ENCODE data around the gene MGAM2. TPM values are rescaled to one million over a fixed set of nuclear protein-coding genes. Genes with fewer than 3 reads are reported as not detected.

Gene MGAM2
- total and polyA plus RNA-seq, 2 of the 8 experiments (the other 6 are each of a cell fraction or from before 2014, with no cell fraction given), result 0.02 TPM; not detected in 1

- CTCF ChIA-PET (ENCODE audit: partially characterized antibody), result interaction anchor here (1.0 to 3.7 kb wide), 4 partner anchors 12 to 205 kb away, joined by 3 to 25 read pairs (median 4); no protein-coding TSS in a partner anchor
- no peak for FAIRE-seq
- no peak overlapping the region for H2BK20ac ChIP-seq (ENCODE audit: low read length)
- no peak overlapping the region for H3K23ac ChIP-seq (ENCODE audit: insufficient read length)
- H2BK120ac ChIP-seq (replicated peaks; ENCODE audit: low read depth, low read length), result no peak overlapping the region
- H3K79me1 ChIP-seq (ENCODE audit: low read depth, low read length), result no peaks in the 10 kb centered on the region
- no peak overlapping the region for H3K56ac ChIP-seq (replicated peaks; ENCODE audit: insufficient read length, low read depth, low read length)
- no peak overlapping the region for H3K14ac ChIP-seq (ENCODE audit: insufficient read length)
- POLR2A ChIA-PET (ENCODE audit: partially characterized antibody), result no interaction called here
- H3K4ac ChIP-seq (replicated peaks; ENCODE audit: insufficient read length, low read depth, low read length), result no peak overlapping the region
- no peaks in the 10 kb centered on the region for H4K20me1 ChIP-seq (replicated peaks in 1 of 2; ENCODE audit: control insufficient read depth in 1 of 2, insufficient read depth in 2 of 2, low read length in 2 of 2)
- H3K4me2 ChIP-seq (ENCODE audit: insufficient read depth in 1 of 2, low read depth in 2 of 2, low read length in 2 of 2), result no peak overlapping the region
- H3K36me3 ChIP-seq (ENCODE audit: control insufficient read depth in 2 of 4, insufficient read depth in 4 of 4, low read length in 3 of 4), result no peaks in the 10 kb centered on the region
- H3K27ac ChIP-seq (ENCODE audit: low read depth, low read length), result no peak overlapping the region
- no peak overlapping the region for H3K4me3 ChIP-seq (ENCODE audit: extremely low read depth in 1 of 4, insufficient read depth in 2 of 4, low read depth in 3 of 4, low read length in 4 of 4)
- no peak overlapping the region; a peak in 1 of 7 replicates for H3K9ac ChIP-seq (replicated peaks in 1 of 4; ENCODE audit: extremely low read depth in 1 of 4, low read depth in 3 of 4, low read length in 3 of 4)
- H3K27me3 ChIP-seq (replicated peaks in 1 of 4; ENCODE audit: control insufficient read depth in 3 of 4, extremely low read depth in 1 of 4, insufficient read depth in 3 of 4, low read length in 3 of 4), result no peaks in the 10 kb centered on the region
- no peak overlapping the region for H2BK5ac ChIP-seq (ENCODE audit: low read depth, low read length)
- H3K4me1 ChIP-seq (replicated peaks in 1 of 4; ENCODE audit: control insufficient read depth in 3 of 4, insufficient read depth in 4 of 4, low read length in 3 of 4), result no peaks in the 10 kb centered on the region; a peak in 1 of 7 replicates
- no peaks in the 10 kb centered on the region for H3K23me2 ChIP-seq (ENCODE audit: low read depth, low read length)
- no peak overlapping the region for H2BK12ac ChIP-seq (ENCODE audit: low read depth, low read length)
- no peak overlapping the region for H3K18ac ChIP-seq (ENCODE audit: extremely low read depth, low read length)
- no peak overlapping the region for H4K91ac ChIP-seq (replicated peaks; ENCODE audit: insufficient read length, low read length)
- no peaks in the 10 kb centered on the region for H3K9me3 ChIP-seq (ENCODE audit: insufficient read depth in 2 of 2, low read depth in 1 of 2, low read length in 1 of 2)
- no peak overlapping the region for H2BK15ac ChIP-seq (ENCODE audit: low read length)
- H4K8ac ChIP-seq (ENCODE audit: extremely low read depth, insufficient read depth, low read length), result no peak overlapping the region
- whole genome bisulfite sequencing, 2 experiments (ENCODE audit: extremely low coverage in 1 of 2, insufficient coverage in 1 of 2, insufficient read length in 1 of 2, insufficient replicate concordance in 2 of 2, low coverage in 1 of 2, low lambda C conversion rate in 2 of 2, missing lambda C conversion rate in 1 of 2), result 78% methylated on average over 2 of the region's 2 CpGs; no CpG with 5 or more reads in 1 of the 2 experiments
- H4K5ac ChIP-seq (ENCODE audit: insufficient read length, low read depth, low read length), result no peak overlapping the region
- H3K79me2 ChIP-seq (ENCODE audit: control insufficient read depth in 1 of 2, insufficient read depth in 2 of 2, low read length in 2 of 2), result no peaks in the 10 kb centered on the region
- no peak for DNase-seq (ENCODE audit: low read depth in 1 of 2, low spot score in 2 of 2)
- H2AK5ac ChIP-seq (ENCODE audit: low read depth, low read length), result no peak overlapping the region
- H2AFZ ChIP-seq (ENCODE audit: low read length), result no peak overlapping the region
- TF ChIP-seq, protein P1, sequence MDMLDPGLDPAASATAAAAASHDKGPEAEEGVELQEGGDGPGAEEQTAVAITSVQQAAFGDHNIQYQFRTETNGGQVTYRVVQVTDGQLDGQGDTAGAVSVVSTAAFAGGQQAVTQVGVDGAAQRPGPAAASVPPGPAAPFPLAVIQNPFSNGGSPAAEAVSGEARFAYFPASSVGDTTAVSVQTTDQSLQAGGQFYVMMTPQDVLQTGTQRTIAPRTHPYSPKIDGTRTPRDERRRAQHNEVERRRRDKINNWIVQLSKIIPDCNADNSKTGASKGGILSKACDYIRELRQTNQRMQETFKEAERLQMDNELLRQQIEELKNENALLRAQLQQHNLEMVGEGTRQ (IDR thresholded peaks at IDR 0.05; ENCODE audit: low read length), result no peak
- TF ChIP-seq CHD2 (IDR thresholded peaks at IDR 0.05; ENCODE audit: low read length) (no peak), RFX5 (IDR thresholded peaks at IDR 0.05; ENCODE audit: borderline replicate concordance, low read depth, low read length) (no peak), BRCA1 (IDR thresholded peaks at IDR 0.05; ENCODE audit: low read depth, low read length) (no peak), ATF2 (IDR thresholded peaks at IDR 0.05; ENCODE audit: low read length) (no peak), TAF7 (optimal IDR thresholded peaks at IDR 0.05; ENCODE audit: borderline replicate concordance, low read depth, low read length) (no peak), EZH2 (IDR thresholded peaks at IDR 0.05; ENCODE audit: low read depth, low read length, severe bottlenecking) (no peak), ASH2L (IDR thresholded peaks at IDR 0.05; ENCODE audit: low read length) (no peak), SUZ12 (IDR thresholded peaks at IDR 0.05; ENCODE audit: low read length) (no peak), BACH1 (IDR thresholded peaks at IDR 0.05; ENCODE audit: low read length) (no peak), ATF3 (IDR thresholded peaks at IDR 0.05; ENCODE audit: insufficient read depth, low read depth, low read length) (no peak)
Measured at GRCh38 chr7:142181211-142181610, 69.7 kb downstream of the MGAM2 start.

All from H1 (cell line).